HepG2 (cell line): ENCODE data around the gene HES3. TPM values are rescaled to one million over a fixed set of nuclear protein-coding genes. Genes with fewer than 3 reads are reported as not detected.

ENCODE experiments used
- ARNT ChIP-seq: fragments of 450-650 bp; IDR thresholded peaks from 2 replicates; pipeline ENCODE4 v1.6.1; 2017
- ATM ChIP-seq: fragments of 450-650 bp; IDR thresholded peaks from 2 replicates; pipeline ENCODE4 v1.7.1; 2017; ENCODE audit warnings: mild to moderate bottlenecking, borderline replicate concordance
- EED ChIP-seq: sonication (generic); formaldehyde crosslinking; IDR thresholded peaks from 2 replicates; pipeline ENCODE4 v1.5.0; 2020; ENCODE audit warnings: mild to moderate bottlenecking, missing genetic modification reagents
- ISX ChIP-seq: sonication (generic); formaldehyde crosslinking; conservative IDR thresholded peaks from 2 replicates; pipeline ENCODE4 v1.5.0; 2020; ENCODE audit warnings: missing genetic modification reagents
- JARID2 ChIP-seq: sonication (generic); formaldehyde crosslinking; IDR thresholded peaks from 2 replicates; pipeline ENCODE4 v1.8.1; 2023; ENCODE audit warnings: missing genetic modification reagents, inconsistent platforms; ENCODE audit not compliant: insufficient replicate concordance
- KDM1A ChIP-seq: IDR thresholded peaks from 2 replicates; pipeline ENCODE4 v1.6.1; 2016; ENCODE audit warnings: missing compliant biosample characterization
- MBD4 ChIP-seq: IDR thresholded peaks from 2 replicates; pipeline ENCODE4 v1.6.1; 2012; ENCODE audit warnings: low read length, inconsistent platforms, borderline replicate concordance
- MEIS2 ChIP-seq: sonication (generic); formaldehyde crosslinking; IDR thresholded peaks from 2 replicates; pipeline ENCODE4 v1.9.0; 2021; ENCODE audit warnings: mild to moderate bottlenecking, missing genetic modification reagents
- NFYB ChIP-seq: sonication (generic); formaldehyde crosslinking; IDR thresholded peaks from 2 replicates; pipeline ENCODE4 v1.4.0; 2020; ENCODE audit warnings: missing genetic modification reagents
- NPAS2 ChIP-seq: sonication (generic); formaldehyde crosslinking; IDR thresholded peaks from 2 replicates; pipeline ENCODE4 v1.8.0; 2022; ENCODE audit warnings: mild to moderate bottlenecking, missing genetic modification reagents, borderline replicate concordance
- PRMT3 ChIP-seq: sonication (generic); formaldehyde crosslinking; IDR thresholded peaks from 2 replicates; pipeline ENCODE4 v1.8.1; 2022; ENCODE audit warnings: low read depth, mild to moderate bottlenecking, moderate library complexity, missing genetic modification reagents, borderline replicate concordance
- RXRB ChIP-seq: IDR thresholded peaks from 2 replicates; pipeline ENCODE4 v1.6.1; 2016; ENCODE audit warnings: borderline replicate concordance, missing genetic modification reagents, missing compliant biosample characterization
- SOX13 ChIP-seq, 3 experiments: fragments of 450-650 bp in 1 of 3; sonication (generic) in 1 of 3; formaldehyde crosslinking in 1 of 3; IDR thresholded peaks in 2 of 3; conservative IDR thresholded peaks in 1 of 3; 2 replicates each; pipeline versions ENCODE4 v1.5.0 to v1.6.1; 2016 to 2020; ENCODE audit warnings: antibody characterized with exemption in 1 of 3, mild to moderate bottlenecking in 1 of 3, missing compliant biosample characterization in 1 of 3, missing genetic modification reagents in 1 of 3, moderate library complexity in 1 of 3
- U2AF2 ChIP-seq: fragments of 200-400 bp; formaldehyde crosslinking; IDR thresholded peaks from 2 replicates; pipeline ENCODE4 v1.6.1; 2017; ENCODE audit warnings: low read depth, mild to moderate bottlenecking, low read length
- ZNF326 ChIP-seq: sonication (generic); formaldehyde crosslinking; IDR thresholded peaks from 2 replicates; pipeline ENCODE4 v1.4.0; 2020; ENCODE audit warnings: missing genetic modification reagents, borderline replicate concordance
- ZNF331 ChIP-seq: sonication (generic); formaldehyde crosslinking; IDR thresholded peaks from 2 replicates; pipeline ENCODE4 v1.4.0; 2020; ENCODE audit warnings: missing genetic modification reagents
- ZNF496 ChIP-seq: sonication (generic); formaldehyde crosslinking; IDR thresholded peaks from 2 replicates; pipeline ENCODE4 v1.8.1; 2023; ENCODE audit warnings: mild to moderate bottlenecking, moderate library complexity, missing genetic modification reagents; ENCODE audit not compliant: insufficient replicate concordance
- ZNF781 ChIP-seq: sonication (generic); formaldehyde crosslinking; IDR thresholded peaks from 2 replicates; pipeline ENCODE4 v1.5.1; 2020; ENCODE audit warnings: borderline replicate concordance, mild to moderate bottlenecking, missing genetic modification reagents; ENCODE audit errors: not compliant biosample characterization
- polyA plus RNA-seq, 8 experiments: library from polyadenylated mRNA; depleted of rRNA in 3 of 8; stranded (reverse) in 7 of 8; unstranded in 1 of 8; fragments of >200 nt; fragmentation: Illumina TruSeq in 4 of 8; extraction: Trizol in 4 of 8; gene quantifications; 2 replicates each; pipeline versions ENCODE4 v1.2.1 to v1.2.3, GENCODE V29; 2011 to 2016; ENCODE audit warnings: low read depth in 4 of 8, missing spikeins in 1 of 8, mixed read lengths in 1 of 8; ENCODE audit not compliant: insufficient read depth in 1 of 8
- total RNA-seq, 5 experiments: library from RNA; depleted of rRNA; stranded (reverse); fragments of >200 nt; fragmentation: Illumina TruSeq; extraction: Trizol; gene quantifications; 2 replicates each; pipeline ENCODE4 v1.2.3, GENCODE V29; 2016; ENCODE audit warnings: low read depth in 1 of 5
- TF ChIP-seq, protein P1 (sequence below): sonication (generic); formaldehyde crosslinking; IDR thresholded peaks from 2 replicates; pipeline ENCODE4 v1.5.1; 2020; ENCODE audit warnings: missing genetic modification reagents, mild to moderate bottlenecking, borderline replicate concordance
- TF ChIP-seq, protein P2 (sequence below): sonication (generic); formaldehyde crosslinking; IDR thresholded peaks from 2 replicates; pipeline ENCODE4 v1.4.0; 2020; ENCODE audit warnings: missing genetic modification reagents
- TF ChIP-seq, protein P3 (sequence below): sonication (generic); formaldehyde crosslinking; IDR thresholded peaks from 2 replicates; pipeline ENCODE4 v1.4.0; 2020; ENCODE audit warnings: mild to moderate bottlenecking, missing genetic modification reagents
- TF ChIP-seq, protein P4 (sequence below): sonication (generic); formaldehyde crosslinking; IDR thresholded peaks from 2 replicates; pipeline ENCODE4 v1.9.0; 2022; ENCODE audit warnings: low read depth, missing genetic modification reagents

Gene HES3
- total and polyA plus RNA-seq, 2 of the 13 experiments (the other 11 are each of a cell fraction or from before 2014, with no cell fraction given) = not detected

DNA sequence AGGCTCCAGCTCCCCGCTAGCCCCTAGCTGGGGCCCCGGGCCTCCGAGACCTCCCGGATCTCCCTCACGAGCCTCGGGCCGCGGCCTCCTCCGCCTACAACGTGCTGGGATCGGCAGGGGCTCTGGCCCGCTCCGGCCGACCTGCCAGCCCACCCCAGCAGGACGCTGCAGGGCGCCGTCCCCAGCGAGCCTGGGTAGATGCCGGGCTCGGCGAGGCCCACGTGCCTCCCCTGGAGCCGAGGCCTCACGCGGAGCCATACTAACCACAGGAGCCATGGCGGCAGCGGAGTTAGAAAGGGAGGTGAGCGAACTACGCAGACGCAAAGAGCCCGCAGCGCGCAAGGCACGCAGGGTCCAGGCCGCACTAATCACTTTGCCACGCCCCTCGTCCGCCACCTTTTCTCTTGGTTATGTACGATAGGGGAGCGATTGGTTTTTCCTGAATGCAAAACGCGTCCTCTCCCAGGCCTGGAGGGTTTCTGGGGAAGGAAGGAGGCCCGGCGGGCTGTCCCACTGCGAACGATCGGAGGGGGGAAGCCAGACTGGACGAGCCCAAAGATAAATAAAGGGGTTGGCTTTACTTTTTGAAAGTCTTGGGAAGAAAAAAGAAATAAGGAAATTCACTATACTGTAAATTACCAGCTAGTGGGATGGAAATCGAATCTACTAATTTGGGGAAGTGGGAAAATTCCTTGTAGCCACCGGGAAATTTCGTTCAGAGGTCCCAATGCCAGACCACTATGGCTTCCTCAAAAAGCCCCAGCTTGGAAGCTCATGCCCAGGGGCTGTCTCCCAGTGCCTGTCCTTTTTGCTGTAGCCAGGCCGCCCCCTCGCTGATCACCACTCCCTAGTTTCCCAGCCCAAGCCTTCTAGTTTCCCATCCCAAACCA is 44.4 kb upstream of the HES3 start, which contains the start of gene RPL22 (continued):
- no peak for TF ChIP-seq NPAS2 (CRISPR knock-in tag)
- peak; percentile 71; the same call in 1 of the 2 replicates for TF ChIP-seq ISX (CRISPR knock-in tag)
- peak; percentile 75; the same call in 1 of the 2 replicates for TF ChIP-seq MEIS2
- TF ChIP-seq, protein P1, sequence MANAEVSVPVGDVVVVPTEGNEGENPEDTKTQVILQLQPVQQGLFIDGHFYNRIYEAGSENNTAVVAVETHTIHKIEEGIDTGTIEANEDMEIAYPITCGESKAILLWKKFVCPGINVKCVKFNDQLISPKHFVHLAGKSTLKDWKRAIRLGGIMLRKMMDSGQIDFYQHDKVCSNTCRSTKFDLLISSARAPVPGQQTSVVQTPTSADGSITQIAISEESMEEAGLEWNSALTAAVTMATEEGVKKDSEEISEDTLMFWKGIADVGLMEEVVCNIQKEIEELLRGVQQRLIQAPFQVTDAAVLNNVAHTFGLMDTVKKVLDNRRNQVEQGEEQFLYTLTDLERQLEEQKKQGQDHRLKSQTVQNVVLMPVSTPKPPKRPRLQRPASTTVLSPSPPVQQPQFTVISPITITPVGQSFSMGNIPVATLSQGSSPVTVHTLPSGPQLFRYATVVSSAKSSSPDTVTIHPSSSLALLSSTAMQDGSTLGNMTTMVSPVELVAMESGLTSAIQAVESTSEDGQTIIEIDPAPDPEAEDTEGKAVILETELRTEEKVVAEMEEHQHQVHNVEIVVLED = peak; percentile 99
- no peak for TF ChIP-seq MBD4
- TF ChIP-seq ZNF331 (CRISPR knock-in tag) = no peak; the same call in none of the 2 replicates
- peak; percentile 27; the same call in 1 of the 2 replicates for TF ChIP-seq PRMT3 (CRISPR knock-in tag)
- TF ChIP-seq ZNF781 (CRISPR knock-in tag) = peak; percentile 84
- TF ChIP-seq ZNF326 (CRISPR knock-in tag) = no peak; the same call in 1 of the 2 replicates
- no peak for TF ChIP-seq SOX13 (IDR thresholded peaks at IDR 0.05)
- TF ChIP-seq SOX13 (CRISPR knock-in tag; conservative IDR thresholded peaks at IDR 0.05 in 1 of 2, IDR thresholded peaks at IDR 0.05 in 1 of 2) = peak in 1 of 2 experiments; percentile 51; a peak in 2 of 4 replicates
- no peak; the same call in 1 of the 2 replicates for TF ChIP-seq EED
- no peak for TF ChIP-seq KDM1A (CRISPR knock-in tag)
- no peak for TF ChIP-seq U2AF2
- TF ChIP-seq, protein P2, sequence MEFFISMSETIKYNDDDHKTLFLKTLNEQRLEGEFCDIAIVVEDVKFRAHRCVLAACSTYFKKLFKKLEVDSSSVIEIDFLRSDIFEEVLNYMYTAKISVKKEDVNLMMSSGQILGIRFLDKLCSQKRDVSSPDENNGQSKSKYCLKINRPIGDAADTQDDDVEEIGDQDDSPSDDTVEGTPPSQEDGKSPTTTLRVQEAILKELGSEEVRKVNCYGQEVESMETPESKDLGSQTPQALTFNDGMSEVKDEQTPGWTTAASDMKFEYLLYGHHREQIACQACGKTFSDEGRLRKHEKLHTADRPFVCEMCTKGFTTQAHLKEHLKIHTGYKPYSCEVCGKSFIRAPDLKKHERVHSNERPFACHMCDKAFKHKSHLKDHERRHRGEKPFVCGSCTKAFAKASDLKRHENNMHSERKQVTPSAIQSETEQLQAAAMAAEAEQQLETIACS (CRISPR knock-in tag) = no peak
- no peak for TF ChIP-seq ARNT
- no peak; the same call in 1 of the 2 replicates for TF ChIP-seq NFYB
- TF ChIP-seq, protein P3, sequence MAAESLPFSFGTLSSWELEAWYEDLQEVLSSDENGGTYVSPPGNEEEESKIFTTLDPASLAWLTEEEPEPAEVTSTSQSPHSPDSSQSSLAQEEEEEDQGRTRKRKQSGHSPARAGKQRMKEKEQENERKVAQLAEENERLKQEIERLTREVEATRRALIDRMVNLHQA (CRISPR knock-in tag) = no peak; the same call in 1 of the 2 replicates
- TF ChIP-seq, protein P4, sequence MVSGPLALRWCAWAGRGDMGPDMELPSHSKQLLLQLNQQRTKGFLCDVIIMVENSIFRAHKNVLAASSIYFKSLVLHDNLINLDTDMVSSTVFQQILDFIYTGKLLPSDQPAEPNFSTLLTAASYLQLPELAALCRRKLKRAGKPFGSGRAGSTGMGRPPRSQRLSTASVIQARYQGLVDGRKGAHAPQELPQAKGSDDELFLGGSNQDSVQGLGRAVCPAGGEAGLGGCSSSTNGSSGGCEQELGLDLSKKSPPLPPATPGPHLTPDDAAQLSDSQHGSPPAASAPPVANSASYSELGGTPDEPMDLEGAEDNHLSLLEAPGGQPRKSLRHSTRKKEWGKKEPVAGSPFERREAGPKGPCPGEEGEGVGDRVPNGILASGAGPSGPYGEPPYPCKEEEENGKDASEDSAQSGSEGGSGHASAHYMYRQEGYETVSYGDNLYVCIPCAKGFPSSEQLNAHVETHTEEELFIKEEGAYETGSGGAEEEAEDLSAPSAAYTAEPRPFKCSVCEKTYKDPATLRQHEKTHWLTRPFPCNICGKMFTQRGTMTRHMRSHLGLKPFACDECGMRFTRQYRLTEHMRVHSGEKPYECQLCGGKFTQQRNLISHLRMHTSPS (CRISPR knock-in tag) = peak; percentile 31; the same call in 1 of the 2 replicates
- no peak for TF ChIP-seq ATM
- TF ChIP-seq JARID2 (CRISPR knock-in tag) = peak; percentile 32
- no peak for TF ChIP-seq ZNF496 (CRISPR knock-in tag)
- peak; percentile 52; the same call in 1 of the 2 replicates for TF ChIP-seq RXRB (CRISPR knock-in tag)
